DND-41 (cell line): ENCODE measurements around the gene HSPB9.

Source experiments
- CTCF ChIP-seq: IDR thresholded peaks from 2 replicates; pipeline ENCODE4 v1.5.1; 2012; ENCODE audit warnings: borderline replicate concordance, low read length, moderate library complexity, mild to moderate bottlenecking; ENCODE audit not compliant: poor library complexity, severe bottlenecking; ENCODE audit errors: extremely low read depth
- EZH2 ChIP-seq: IDR thresholded peaks from 3 replicates; pipeline ENCODE4 v1.6.1; 2012; ENCODE audit warnings: borderline replicate concordance, low read depth, mild to moderate bottlenecking, moderate library complexity, low read length, inconsistent platforms; ENCODE audit not compliant: severe bottlenecking

GRCh38 chr17:42107124-42107523, 15.5 kb upstream of the HSPB9 start:
- TF ChIP-seq EZH2, result no peak
- no peak for TF ChIP-seq CTCF
